PC-3 (cell line): ENCODE results near the gene SIVA1. TPM values are rescaled to one million over a fixed set of nuclear protein-coding genes. Genes with fewer than 3 reads are reported as not detected.

ENCODE experiments used
- ATAC-seq: fragments of 200-7000 bp; cut with Tn5 transposase; 2 replicates; pipeline ENCODE4 v1.9.1; 2020; ENCODE audit warnings: mild to moderate bottlenecking, moderate library complexity
- BruUV-seq: library from RNA; stranded (reverse); fragments of 400-500 nt; replicated peaks from 2 replicates; lab custom pipeline; 2021; lab: Mats Ljungman, UMichigan
- CTCF ChIA-PET: fragments of 300-600 bp; sonication (Branson Sonifier 250); formaldehyde crosslinking; loops from one replicate; lab custom pipeline; 2022; ENCODE audit warnings: antibody characterized with exemption; lab: Charles Lee
- POLR2A ChIA-PET: fragments of 300-600 bp; sonication (Branson Sonifier 250); formaldehyde crosslinking; loops from one replicate; lab custom pipeline; 2022; ENCODE audit warnings: antibody characterized with exemption; ENCODE audit not compliant: unreplicated experiment; lab: Charles Lee
- DNase-seq: peaks from one replicate; pipeline ENCODE4 v3.0.0-alpha.2; 2015
- H2AFZ ChIP-seq: fragments of 300-600 bp; sonication (generic); 2 replicates; pipeline ENCODE4 v1.6.0; 2016; ENCODE audit warnings: antibody characterized with exemption, low read length
- H3F3A ChIP-seq: fragments of 300-600 bp; sonication (generic); one replicate; pipeline ENCODE4 v1.6.0; 2017; ENCODE audit warnings: antibody characterized with exemption, low read length, control low read depth, mild to moderate bottlenecking; ENCODE audit not compliant: unreplicated experiment
- H3K27ac ChIP-seq: fragments of 300-600 bp; sonication (generic); 2 replicates; pipeline ENCODE4 v1.5.1; 2016; ENCODE audit warnings: mild to moderate bottlenecking, low read length
- H3K27me3 ChIP-seq: fragments of 300-600 bp; sonication (generic); 2 replicates; pipeline ENCODE4 v1.6.1; 2016; ENCODE audit warnings: low read length, mixed read lengths
- H3K36me3 ChIP-seq: fragments of 300-600 bp; sonication (generic); 2 replicates; pipeline ENCODE4 v1.6.1; 2016; ENCODE audit warnings: low read depth, mixed run types, low read length, mixed read lengths
- H3K4me1 ChIP-seq: fragments of 300-600 bp; sonication (generic); 2 replicates; pipeline ENCODE4 v1.5.1; 2016; ENCODE audit warnings: low read length; ENCODE audit not compliant: insufficient read depth
- H3K4me2 ChIP-seq: fragments of 300-600 bp; sonication (generic); 2 replicates; pipeline ENCODE4 v1.6.0; 2016; ENCODE audit warnings: low read length
- H3K4me3 ChIP-seq: fragments of 300-600 bp; sonication (generic); 2 replicates; pipeline ENCODE4 v1.5.1; 2016; ENCODE audit warnings: mild to moderate bottlenecking, low read length, mixed read lengths
- H3K79me2 ChIP-seq: fragments of 300-600 bp; sonication (generic); 2 replicates; pipeline ENCODE4 v1.6.1; 2017; ENCODE audit warnings: low read length, mixed read lengths
- H3K9ac ChIP-seq: fragments of 300-600 bp; sonication (generic); 2 replicates; pipeline ENCODE4 v1.6.0; 2016; ENCODE audit warnings: mild to moderate bottlenecking, low read length
- H3K9me2 ChIP-seq: fragments of 300-600 bp; sonication (generic); replicated peaks from 2 replicates; pipeline ENCODE4 v1.6.1; 2016; ENCODE audit warnings: mixed run types, low read length, mixed read lengths
- H3K9me3 ChIP-seq: fragments of 300-600 bp; sonication (generic); 2 replicates; pipeline ENCODE4 v1.6.1; 2016; ENCODE audit warnings: low read length, mixed read lengths
- H4K20me1 ChIP-seq: fragments of 300-600 bp; sonication (generic); 2 replicates; pipeline ENCODE4 v1.6.1; 2016; ENCODE audit warnings: low read length, mixed read lengths
- EZH2 ChIP-seq: fragments of 300-600 bp; sonication (generic); IDR thresholded peaks from one replicate; pipeline ENCODE4 v1.6.1; 2017; ENCODE audit warnings: antibody characterized with exemption, mild to moderate bottlenecking, low read length; ENCODE audit not compliant: unreplicated experiment
- EZH2phosphoT487 ChIP-seq: fragments of 300-600 bp; sonication (generic); IDR thresholded peaks from 2 replicates; pipeline ENCODE4 v1.6.1; 2018; ENCODE audit warnings: mild to moderate bottlenecking, antibody characterized with exemption, low read length, borderline replicate concordance
- intact Hi-C: fragments of 100-400 bp; cut with micrococcal nuclease; formaldehyde crosslinking; loops from 2 replicates; pipeline ENCODE4 v1.9.0; 2023
- total RNA-seq: library from RNA; depleted of rRNA; stranded (reverse); fragments of >200 nt; gene quantifications from 2 replicates; pipeline ENCODE4 v1.2.3, GENCODE V29; 2014
- TF ChIP-seq, protein P1 (sequence below): fragments of 300-600 bp; sonication (generic); conservative IDR thresholded peaks from 2 replicates; pipeline ENCODE4 v1.5.1; 2017; ENCODE audit warnings: antibody characterized with exemption, low read depth, mild to moderate bottlenecking, low read length

The SIVA1 gene
- total RNA-seq, 1 experiment from 2014 or later = 375 TPM

DNA sequence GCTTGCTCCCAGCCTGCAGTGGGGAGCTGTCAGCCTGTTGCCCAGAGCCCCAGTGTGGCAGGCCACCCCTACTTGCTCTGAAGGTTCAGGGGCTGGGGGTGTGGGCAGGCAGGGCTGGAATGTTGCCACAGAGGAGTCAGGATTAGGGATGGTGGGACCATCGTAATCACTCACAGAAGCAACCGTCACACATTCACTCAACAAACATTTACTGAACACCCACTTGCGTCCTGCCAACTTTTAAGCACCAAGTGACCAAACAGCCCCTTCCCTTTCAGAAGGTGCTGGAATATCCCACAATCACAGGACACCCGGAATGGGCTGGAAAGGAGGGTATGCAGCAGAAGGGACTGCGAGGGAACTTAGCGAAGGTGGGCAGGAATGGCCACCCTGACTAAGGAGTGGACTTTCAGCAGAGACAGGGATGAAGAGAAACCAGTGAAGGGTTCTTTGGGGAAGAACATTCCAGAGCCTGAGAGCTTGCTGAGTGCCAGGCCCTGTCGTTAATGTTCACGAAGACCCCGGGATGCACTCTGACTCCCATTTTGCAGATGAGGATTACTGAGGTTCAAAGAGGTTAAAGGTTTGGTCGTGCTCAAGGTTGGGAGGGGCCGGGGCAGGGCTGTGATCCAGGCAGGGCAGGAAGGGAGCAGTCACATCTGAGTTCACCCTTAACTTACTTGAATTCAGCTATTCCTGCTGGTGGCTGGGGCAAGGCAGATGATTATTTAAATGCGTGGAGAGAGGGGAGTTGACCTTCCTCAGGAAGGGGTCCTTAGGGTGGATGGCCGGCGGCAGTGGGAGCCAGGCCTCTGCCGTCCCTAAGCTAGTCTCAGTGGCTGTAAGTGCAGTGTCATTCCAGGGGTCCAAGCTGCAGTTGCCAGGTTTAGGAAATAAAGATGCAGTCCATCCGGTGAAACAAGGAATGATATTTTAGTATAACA is 45.6 kb downstream of the SIVA1 start:
- H3K4me1 ChIP-seq = peaks cover 36% of the 10 kb centered on the region
- no peaks in the 10 kb centered on the region for H3K27me3 ChIP-seq
- H3K4me2 ChIP-seq = no peak overlapping the region
- no peaks in the 10 kb centered on the region for H3K36me3 ChIP-seq
- peaks cover 8% of the 10 kb centered on the region for H4K20me1 ChIP-seq
- TF ChIP-seq EZH2 (no peak), EZH2phosphoT487 (no peak)
- TF ChIP-seq, protein P1, sequence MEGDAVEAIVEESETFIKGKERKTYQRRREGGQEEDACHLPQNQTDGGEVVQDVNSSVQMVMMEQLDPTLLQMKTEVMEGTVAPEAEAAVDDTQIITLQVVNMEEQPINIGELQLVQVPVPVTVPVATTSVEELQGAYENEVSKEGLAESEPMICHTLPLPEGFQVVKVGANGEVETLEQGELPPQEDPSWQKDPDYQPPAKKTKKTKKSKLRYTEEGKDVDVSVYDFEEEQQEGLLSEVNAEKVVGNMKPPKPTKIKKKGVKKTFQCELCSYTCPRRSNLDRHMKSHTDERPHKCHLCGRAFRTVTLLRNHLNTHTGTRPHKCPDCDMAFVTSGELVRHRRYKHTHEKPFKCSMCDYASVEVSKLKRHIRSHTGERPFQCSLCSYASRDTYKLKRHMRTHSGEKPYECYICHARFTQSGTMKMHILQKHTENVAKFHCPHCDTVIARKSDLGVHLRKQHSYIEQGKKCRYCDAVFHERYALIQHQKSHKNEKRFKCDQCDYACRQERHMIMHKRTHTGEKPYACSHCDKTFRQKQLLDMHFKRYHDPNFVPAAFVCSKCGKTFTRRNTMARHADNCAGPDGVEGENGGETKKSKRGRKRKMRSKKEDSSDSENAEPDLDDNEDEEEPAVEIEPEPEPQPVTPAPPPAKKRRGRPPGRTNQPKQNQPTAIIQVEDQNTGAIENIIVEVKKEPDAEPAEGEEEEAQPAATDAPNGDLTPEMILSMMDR = no peak
- no peaks in the 10 kb centered on the region for H3F3A ChIP-seq
- CTCF ChIA-PET = interaction anchor here (0.6 kb wide), 2 partner anchors 28 to 953 kb away, joined by 3 to 4 read pairs; no protein-coding TSS in a partner anchor
- no peaks in the 10 kb centered on the region for H3K9me3 ChIP-seq
- no TSS peak for BruUV-seq
- H3K9ac ChIP-seq = no peak overlapping the region
- no peak overlapping the region for H3K4me3 ChIP-seq
- no peaks in the 10 kb centered on the region for H3K9me2 ChIP-seq
- ATAC-seq (no peak), DNase-seq (no peak)
- peaks cover 33% of the 10 kb centered on the region for H3K79me2 ChIP-seq
- POLR2A ChIA-PET = no interaction called here
- no peak overlapping the region for H3K27ac ChIP-seq
- intact Hi-C loops = no loop called here
- H2AFZ ChIP-seq = no peak overlapping the region

DNA sequence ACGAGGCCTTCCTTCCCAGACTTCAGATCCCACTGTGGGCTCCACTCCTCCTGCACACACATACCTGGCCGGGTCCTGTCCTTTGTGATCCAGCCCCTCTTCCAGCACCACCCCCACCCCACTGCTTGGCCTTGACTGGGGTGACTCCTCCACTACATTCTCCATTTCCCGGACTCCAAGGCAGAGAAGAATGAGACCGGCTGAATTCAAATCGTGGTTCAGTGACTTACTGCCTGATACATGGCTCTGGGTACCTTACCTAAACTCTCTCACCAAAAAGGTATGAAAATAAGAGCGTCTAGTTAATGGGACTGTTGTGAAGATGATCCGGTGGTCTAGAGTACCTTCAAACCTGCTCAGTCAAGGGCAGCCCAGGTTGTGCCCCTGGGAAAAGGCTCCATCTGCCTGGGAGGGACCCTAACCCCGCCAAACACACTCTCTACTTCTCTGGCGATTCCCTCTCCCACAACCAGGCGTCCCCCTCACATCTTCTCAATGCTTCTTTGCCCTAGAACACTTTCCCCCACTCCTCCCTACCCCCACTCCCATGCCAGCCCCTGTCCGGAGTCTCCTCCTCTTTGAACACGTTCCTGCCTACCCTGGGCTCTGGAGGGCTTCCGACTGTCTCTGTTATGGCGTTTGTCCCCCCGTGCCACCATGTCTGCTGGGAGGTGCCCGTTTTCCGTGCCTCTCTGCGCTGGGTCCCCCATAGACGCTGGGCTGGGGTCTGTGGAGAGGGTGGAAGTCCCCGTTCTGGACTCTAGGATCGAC is 46.5 kb downstream of the SIVA1 start:
- DNase-seq = peak; percentile 2
- H2AFZ ChIP-seq = peak overlapping the region; percentile 69; the same call in 1 of the 2 replicates
- no peak overlapping the region for H3K9ac ChIP-seq
- no peaks in the 10 kb centered on the region for H3K9me2 ChIP-seq
- H3K4me1 ChIP-seq = peaks cover 34% of the 10 kb centered on the region
- H3K4me3 ChIP-seq = peak overlapping the region; percentile 54; the same call in 1 of the 2 replicates
- ChIA-PET POLR2A (no interaction called here), CTCF (interaction anchor here (0.6 kb wide), 1 partner anchor 28 kb away, joined by 3 read pairs; no protein-coding TSS in a partner anchor)
- no peaks in the 10 kb centered on the region for H3K9me3 ChIP-seq
- H3K36me3 ChIP-seq = no peaks in the 10 kb centered on the region
- H3K79me2 ChIP-seq = peaks cover 24% of the 10 kb centered on the region
- TF ChIP-seq EZH2 (no peak), EZH2phosphoT487 (no peak)
- TF ChIP-seq, protein P1 = no peak
- peak overlapping the region; percentile 78; the same call in 1 of the 2 replicates for H3K4me2 ChIP-seq
- intact Hi-C loops = no loop called here
- no peaks in the 10 kb centered on the region for H3K27me3 ChIP-seq
- no peak overlapping the region for H3K27ac ChIP-seq
- no TSS peak for BruUV-seq
- H3F3A ChIP-seq = no peaks in the 10 kb centered on the region
- no peaks in the 10 kb centered on the region for H4K20me1 ChIP-seq
- ATAC-seq = no peak
